BLaER1 (cell line): ENCODE measurements around the gene OSBP.
A peak's percentile ranks its signal among the peaks of the same experiment; 100 is the strongest.

Experiments used
- H3K27ac ChIP-seq: shearing (Covaris generic); formaldehyde crosslinking; 2 replicates; pipeline ENCODE4 v1.8.1; 2022
- H3K27me3 ChIP-seq: shearing (Covaris generic); formaldehyde crosslinking; 2 replicates; pipeline ENCODE4 v1.8.1; 2022
- H3K36me3 ChIP-seq: shearing (Covaris generic); formaldehyde crosslinking; 2 replicates; pipeline ENCODE4 v1.8.1; 2022
- H3K4me1 ChIP-seq: shearing (Covaris generic); formaldehyde crosslinking; 2 replicates; pipeline ENCODE4 v1.8.1; 2022
- H3K4me2 ChIP-seq: shearing (Covaris generic); formaldehyde crosslinking; 2 replicates; pipeline ENCODE4 v1.8.1; 2022
- H3K4me3 ChIP-seq: shearing (Covaris generic); formaldehyde crosslinking; 2 replicates; pipeline ENCODE4 v1.8.1; 2022
- H3K9ac ChIP-seq: shearing (Covaris generic); formaldehyde crosslinking; 2 replicates; pipeline ENCODE4 v1.8.1; 2022
- H3K9me3 ChIP-seq: shearing (Covaris generic); formaldehyde crosslinking; 2 replicates; pipeline ENCODE4 v1.8.1; 2022
- H4K20me1 ChIP-seq: shearing (Covaris generic); formaldehyde crosslinking; 2 replicates; pipeline ENCODE4 v1.8.1; 2022
- Cebpa-rat ChIP-seq: shearing (Covaris generic); IDR thresholded peaks from 2 replicates; pipeline ENCODE4 v1.8.1; 2022

Gene OSBP

GRCh38 chr11:59574932-59575502 lies 40.6 kb downstream of the OSBP start:
- H3K4me2 ChIP-seq = no peak overlapping the region
- TF ChIP-seq Cebpa-rat = no peak
- H4K20me1 ChIP-seq = no peaks in the 10 kb centered on the region
- H3K9me3 ChIP-seq = no peaks in the 10 kb centered on the region
- H3K27me3 ChIP-seq = no peaks in the 10 kb centered on the region
- no peak overlapping the region for H3K9ac ChIP-seq
- H3K4me1 ChIP-seq = no peaks in the 10 kb centered on the region
- no peak overlapping the region for H3K27ac ChIP-seq
- H3K4me3 ChIP-seq = no peak overlapping the region
- peaks cover 67% of the 10 kb centered on the region for H3K36me3 ChIP-seq

GRCh38 chr11:59574467-59574866 lies 41.1 kb downstream of the OSBP start:
- Histone ChIP-seq H3K36me3 (peaks cover 61% of the 10 kb centered on the region), H4K20me1 (no peaks in the 10 kb centered on the region), H3K9me3 (no peaks in the 10 kb centered on the region), H3K4me2 (no peak overlapping the region), H3K4me3 (no peak overlapping the region), H3K27me3 (no peaks in the 10 kb centered on the region), H3K4me1 (no peaks in the 10 kb centered on the region), H3K27ac (no peak overlapping the region), H3K9ac (no peak overlapping the region)
- TF ChIP-seq Cebpa-rat = no peak

GRCh38 chr11:59573216-59573615 lies 42.4 kb downstream of the OSBP start:
- Histone ChIP-seq H3K36me3 (peaks cover 49% of the 10 kb centered on the region), H3K4me2 (no peak overlapping the region), H3K9me3 (no peaks in the 10 kb centered on the region), H3K4me3 (no peak overlapping the region), H3K27ac (no peak overlapping the region), H3K27me3 (no peaks in the 10 kb centered on the region), H3K9ac (no peak overlapping the region), H3K4me1 (no peaks in the 10 kb centered on the region), H4K20me1 (no peaks in the 10 kb centered on the region)
- no peak for TF ChIP-seq Cebpa-rat

DNA sequence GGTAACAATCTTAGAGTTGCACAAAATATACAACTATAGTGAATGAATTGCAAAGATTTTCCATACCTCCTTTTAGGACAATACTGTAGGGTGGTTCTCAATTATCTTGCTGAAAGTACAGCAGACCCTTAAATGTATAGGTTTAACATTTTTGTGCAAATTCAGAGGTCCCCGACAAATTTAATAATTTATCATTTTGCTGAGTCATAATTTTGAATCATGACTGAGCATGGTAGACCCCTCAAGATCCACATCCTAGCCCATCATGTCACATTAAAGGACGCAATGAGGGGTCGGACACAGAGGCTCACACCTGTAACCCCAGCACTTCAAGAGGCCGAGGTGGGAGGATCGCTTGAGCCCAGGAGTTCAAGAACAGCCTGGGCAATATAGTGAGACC lies 43.5 kb downstream of the OSBP start:
- Histone ChIP-seq H3K27ac (no peak overlapping the region), H3K4me2 (no peak overlapping the region), H3K9ac (no peak overlapping the region), H3K4me1 (no peaks in the 10 kb centered on the region), H3K9me3 (no peaks in the 10 kb centered on the region), H3K36me3 (peaks cover 37% of the 10 kb centered on the region), H3K27me3 (no peaks in the 10 kb centered on the region), H4K20me1 (no peaks in the 10 kb centered on the region), H3K4me3 (no peak overlapping the region)
- no peak for TF ChIP-seq Cebpa-rat

DNA sequence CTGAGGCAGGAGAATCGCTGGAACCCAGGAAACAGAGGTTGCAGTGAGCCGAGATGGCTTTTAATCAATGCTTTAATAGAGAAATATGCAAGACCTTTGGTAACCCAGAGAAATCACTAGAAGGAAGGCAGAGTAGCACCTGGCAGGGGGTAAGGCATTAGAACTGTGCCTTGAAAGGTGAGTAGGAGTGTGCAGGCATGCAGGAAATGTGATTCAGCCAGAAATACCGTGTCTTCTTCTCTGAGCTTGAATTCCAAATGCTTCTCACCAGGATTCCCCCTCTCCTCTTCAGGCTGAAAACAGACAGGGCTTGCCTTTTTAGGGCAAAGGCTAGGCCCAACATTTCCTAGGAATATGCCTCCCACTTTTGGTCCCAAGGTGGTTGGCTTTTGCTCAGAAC lies 53.3 kb downstream of the OSBP start:
- H3K27ac ChIP-seq = no peak overlapping the region
- no peak for TF ChIP-seq Cebpa-rat

DNA sequence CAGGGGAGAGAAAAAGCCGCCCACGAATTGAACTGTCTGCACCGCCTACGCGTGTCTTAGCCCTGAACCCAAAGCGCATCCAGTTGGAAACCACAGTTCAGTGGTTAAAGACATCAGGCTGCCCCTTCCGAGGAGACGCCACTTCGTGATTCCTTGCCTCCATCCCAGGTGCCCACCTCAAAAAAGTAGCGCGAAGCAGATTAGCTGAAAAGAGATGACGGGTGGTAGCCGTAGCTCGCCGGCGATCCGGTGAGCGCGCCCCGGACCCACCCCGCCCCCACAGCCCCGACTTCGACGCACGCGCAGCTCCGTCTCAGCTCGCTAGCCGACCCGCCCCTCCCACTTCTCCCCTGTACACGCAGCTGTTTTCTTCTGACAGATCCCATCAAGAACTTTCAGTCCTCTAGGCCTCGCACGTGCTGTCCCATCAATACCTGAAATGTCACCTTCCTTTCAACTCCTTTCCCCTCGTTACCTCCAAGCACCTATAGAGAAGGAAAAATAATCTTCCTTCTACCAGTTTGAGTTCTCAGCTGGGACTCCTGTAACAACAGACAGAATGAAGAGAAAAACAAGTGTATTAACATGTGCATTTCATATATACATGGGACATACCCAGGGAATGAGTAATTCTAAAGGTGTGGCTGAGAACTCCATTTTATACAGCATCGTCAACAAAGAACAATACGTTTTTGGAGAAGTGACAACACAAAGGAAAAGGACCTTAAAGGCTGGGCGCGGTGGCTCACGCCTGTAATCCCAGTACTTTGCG lies 54.7 kb downstream of the OSBP start:
- Histone ChIP-seq H3K27ac (peak overlapping the region; percentile 60), H3K9ac (peak overlapping the region; percentile 82), H4K20me1 (no peaks in the 10 kb centered on the region), H3K4me2 (peak overlapping the region; percentile 75), H3K9me3 (no peaks in the 10 kb centered on the region), H3K4me3 (peak overlapping the region; percentile 79), H3K27me3 (peaks cover 15% of the 10 kb centered on the region; the same call in 1 of the 2 replicates), H3K4me1 (peaks cover 29% of the 10 kb centered on the region), H3K36me3 (no peaks in the 10 kb centered on the region)
- no peak for TF ChIP-seq Cebpa-rat

More for the DNA sequence above, 53.3 kb downstream of the OSBP start:
- Histone ChIP-seq H3K27me3 (peaks cover 3% of the 10 kb centered on the region; the same call in 1 of the 2 replicates), H3K36me3 (no peaks in the 10 kb centered on the region), H3K4me1 (peaks cover 17% of the 10 kb centered on the region), H3K9ac (no peak overlapping the region), H4K20me1 (no peaks in the 10 kb centered on the region), H3K4me2 (no peak overlapping the region), H3K4me3 (no peak overlapping the region), H3K9me3 (no peaks in the 10 kb centered on the region)

- no peaks in the 10 kb centered on the region for H3K36me3 ChIP-seq
Observed at GRCh38 chr11:59560290-59560701, 55.3 kb downstream of the OSBP start.

DNA sequence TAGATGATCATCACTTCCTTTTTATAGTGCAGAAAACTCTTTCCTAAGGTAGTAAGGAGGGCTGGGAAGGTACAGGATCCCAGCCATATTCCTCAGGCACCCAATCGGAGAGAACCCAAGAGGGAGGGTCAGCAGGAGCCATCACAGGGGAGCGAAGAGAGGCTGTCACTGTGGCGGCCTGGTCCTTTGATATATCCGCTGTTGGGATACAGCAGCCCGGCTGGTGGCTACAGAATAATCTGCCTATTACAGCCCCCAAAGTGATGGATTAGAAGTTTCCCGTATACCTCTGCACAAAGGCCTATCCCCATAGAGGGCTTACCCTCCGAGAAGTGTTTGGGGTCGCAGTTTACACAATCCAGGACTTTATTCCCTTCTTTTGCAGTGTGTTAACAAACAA lies 55.7 kb downstream of the OSBP start:
- no peak overlapping the region for H3K9ac ChIP-seq
- H3K27ac ChIP-seq = no peak overlapping the region
- no peaks in the 10 kb centered on the region for H3K9me3 ChIP-seq
- H3K4me2 ChIP-seq = peak overlapping the region; percentile 56
- no peak for TF ChIP-seq Cebpa-rat
- H3K4me1 ChIP-seq = peaks cover 26% of the 10 kb centered on the region
- H4K20me1 ChIP-seq = no peaks in the 10 kb centered on the region
- peaks cover 20% of the 10 kb centered on the region; the same call in 1 of the 2 replicates for H3K27me3 ChIP-seq
- H3K36me3 ChIP-seq = no peaks in the 10 kb centered on the region
- peak overlapping the region; percentile 79 for H3K4me3 ChIP-seq

More at GRCh38 chr11:59560290-59560701, 55.3 kb downstream of the OSBP start:
- Histone ChIP-seq H4K20me1 (no peaks in the 10 kb centered on the region), H3K9me3 (no peaks in the 10 kb centered on the region), H3K27ac (peak overlapping the region; percentile 60), H3K4me1 (peaks cover 26% of the 10 kb centered on the region), H3K4me3 (peak overlapping the region; percentile 79), H3K4me2 (peak overlapping the region; percentile 56), H3K27me3 (peaks cover 20% of the 10 kb centered on the region; the same call in 1 of the 2 replicates), H3K9ac (peak overlapping the region; percentile 82)
- no peak for TF ChIP-seq Cebpa-rat

DNA sequence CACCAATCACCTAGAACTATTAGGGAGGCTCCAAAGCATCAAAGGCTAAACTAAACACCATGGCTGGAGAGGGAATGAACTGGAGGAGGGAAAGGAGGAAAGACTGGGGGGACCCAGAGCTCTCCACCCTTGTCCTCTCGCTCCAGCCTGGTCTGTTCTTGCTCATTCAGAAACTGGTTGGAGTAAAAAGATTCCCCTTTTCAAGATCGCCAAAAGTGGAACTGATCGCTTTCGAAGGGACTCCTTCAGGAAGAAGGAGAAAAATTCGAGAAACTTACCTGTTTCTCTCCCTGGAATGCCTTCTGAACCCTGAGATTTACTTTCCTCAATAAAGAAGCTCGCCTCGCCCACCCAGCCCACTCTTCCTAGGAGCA lies 57.3 kb downstream of the OSBP start:
- H3K27me3 ChIP-seq = peaks cover 20% of the 10 kb centered on the region; the same call in 1 of the 2 replicates
- no peak overlapping the region for H3K4me2 ChIP-seq
- H3K4me1 ChIP-seq = peaks cover 40% of the 10 kb centered on the region
- TF ChIP-seq Cebpa-rat = no peak
- H3K36me3 ChIP-seq = no peaks in the 10 kb centered on the region
- no peak overlapping the region for H3K4me3 ChIP-seq
- no peak overlapping the region for H3K27ac ChIP-seq
- H4K20me1 ChIP-seq = no peaks in the 10 kb centered on the region
- H3K9me3 ChIP-seq = no peaks in the 10 kb centered on the region
- no peak overlapping the region for H3K9ac ChIP-seq

GRCh38 chr11:59556917-59557348 lies 58.6 kb downstream of the OSBP start:
- peaks cover 20% of the 10 kb centered on the region; the same call in 1 of the 2 replicates for H3K27me3 ChIP-seq
- no peak overlapping the region; the same call in 1 of the 2 replicates for H3K4me3 ChIP-seq
- H3K9ac ChIP-seq = no peak overlapping the region
- H4K20me1 ChIP-seq = no peaks in the 10 kb centered on the region
- H3K4me1 ChIP-seq = peaks cover 49% of the 10 kb centered on the region
- H3K9me3 ChIP-seq = no peaks in the 10 kb centered on the region
- H3K27ac ChIP-seq = no peak overlapping the region
- TF ChIP-seq Cebpa-rat = no peak
- no peaks in the 10 kb centered on the region for H3K36me3 ChIP-seq
- H3K4me2 ChIP-seq = peak overlapping the region; percentile 37
